Measurements from ENCODE around the gene MBNL2. TPM values are rescaled to one million over a fixed set of nuclear protein-coding genes. Genes with fewer than 3 reads are reported as not detected.

Gene MBNL2
- total RNA-seq, 1 experiment from 2014 or later, result 0.85 TPM

DNA sequence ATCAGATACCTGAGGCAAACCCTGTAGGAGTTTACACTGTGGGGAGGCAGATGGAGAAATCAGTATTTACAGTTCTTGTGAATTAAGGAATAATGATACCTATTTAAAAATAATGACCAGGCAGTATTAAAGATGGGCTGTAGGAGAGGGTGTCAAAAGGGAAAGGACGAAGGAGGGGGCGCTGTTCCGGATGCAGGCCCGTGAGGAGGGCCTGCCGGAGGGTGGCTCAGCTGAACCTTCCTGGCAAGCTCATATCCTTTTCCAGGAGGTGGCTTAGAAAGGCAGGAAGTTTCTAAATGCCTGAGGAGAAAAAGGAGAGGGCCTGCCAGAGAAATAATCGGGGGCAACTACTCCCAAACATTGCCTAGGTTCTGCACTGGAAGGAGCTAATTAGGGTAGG lies 46.6 kb downstream of the MBNL2 start (continued):
- TF ChIP-seq SMAD4 (CRISPR knock-in tag; IDR thresholded peaks at IDR 0.05), result no peak
- TF ChIP-seq, protein P1, sequence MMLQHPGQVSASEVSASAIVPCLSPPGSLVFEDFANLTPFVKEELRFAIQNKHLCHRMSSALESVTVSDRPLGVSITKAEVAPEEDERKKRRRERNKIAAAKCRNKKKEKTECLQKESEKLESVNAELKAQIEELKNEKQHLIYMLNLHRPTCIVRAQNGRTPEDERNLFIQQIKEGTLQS (CRISPR knock-in tag; conservative IDR thresholded peaks at IDR 0.05), result no peak
- no peak for TF ChIP-seq FOXJ3 (CRISPR knock-in tag; IDR thresholded peaks at IDR 0.05; ENCODE audit: borderline replicate concordance)
- no peak for TF ChIP-seq SP1 (CRISPR knock-in tag; conservative IDR thresholded peaks at IDR 0.05)
- TF ChIP-seq MXD4 (CRISPR knock-in tag; IDR thresholded peaks at IDR 0.05; ENCODE audit: borderline replicate concordance), result no peak
- TF ChIP-seq JAZF1 (CRISPR knock-in tag; IDR thresholded peaks at IDR 0.05), result no peak
- no peak for TF ChIP-seq NR3C1 (CRISPR knock-in tag; conservative IDR thresholded peaks at IDR 0.05; ENCODE audit: low read depth)
- no peak for TF ChIP-seq MYBL2 (CRISPR knock-in tag; IDR thresholded peaks at IDR 0.05)

DNA sequence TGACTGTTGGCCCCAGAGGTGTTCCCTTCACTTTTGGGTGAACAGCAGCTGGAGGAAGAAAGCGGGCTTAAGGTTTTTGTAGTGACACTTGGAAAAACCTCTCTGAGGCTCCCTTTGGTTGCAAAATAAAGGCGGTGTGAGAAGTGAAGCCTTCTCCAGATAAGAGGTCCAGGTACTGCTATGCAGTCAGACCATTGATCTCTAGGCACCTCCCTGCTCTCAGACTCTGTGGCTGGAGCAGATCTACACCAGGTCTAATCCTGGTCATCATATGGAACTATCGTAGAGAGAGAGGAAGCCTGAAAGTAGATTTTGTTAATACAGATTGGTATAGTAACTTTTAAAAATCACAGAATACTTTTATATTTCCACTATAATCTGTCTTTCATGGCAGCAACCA lies 47.5 kb downstream of the MBNL2 start:
- CTCF ChIA-PET, result interaction anchor here (0.7 to 3.7 kb wide), 6 partner anchors 11 to 160 kb away, joined by 3 to 26 read pairs (median 8); partner anchors contain the start of gene MBNL2
- no peak for ATAC-seq

DNA sequence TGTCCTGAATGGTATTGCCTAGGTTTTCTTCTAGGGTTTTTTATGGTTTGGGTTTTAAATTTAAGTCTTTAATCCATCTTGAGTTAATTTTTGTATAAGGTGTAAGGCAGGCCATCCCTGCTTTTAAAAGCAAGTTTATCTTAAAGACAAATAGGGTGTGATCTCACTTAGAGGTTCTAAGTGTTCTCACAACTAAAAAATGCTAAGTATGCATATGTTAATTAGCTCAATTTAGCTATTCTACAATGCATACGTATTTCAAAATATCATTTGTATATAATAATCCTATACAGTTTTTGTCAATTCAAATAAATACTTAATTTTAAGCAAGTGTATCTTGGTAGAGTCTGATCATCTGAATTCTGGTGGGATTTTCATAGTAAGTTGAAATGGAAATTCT lies 50.4 kb downstream of the MBNL2 start:
- Mint-ChIP-seq H3K27me3 (ENCODE audit: low read depth) (no peaks in the 10 kb centered on the region; the same call in 1 of the 2 replicates), H3K9me3 (no peaks in the 10 kb centered on the region), H3K4me1 (peaks cover 25% of the 10 kb centered on the region), H3K27ac (no peak overlapping the region), H3K36me3 (no peaks in the 10 kb centered on the region), H3K4me3 (no peak overlapping the region)
- CTCF ChIA-PET, result interaction anchor here (0.9 kb wide), 1 partner anchor 288 kb away, joined by 4 read pairs; no protein-coding TSS in a partner anchor
- ATAC-seq, result no peak
- POLR2A ChIA-PET, result no interaction called here
- no peak for DNase-seq (ENCODE audit: low spot score)
- TF ChIP-seq, protein P2, sequence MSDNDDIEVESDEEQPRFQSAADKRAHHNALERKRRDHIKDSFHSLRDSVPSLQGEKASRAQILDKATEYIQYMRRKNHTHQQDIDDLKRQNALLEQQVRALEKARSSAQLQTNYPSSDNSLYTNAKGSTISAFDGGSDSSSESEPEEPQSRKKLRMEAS (CRISPR knock-in tag; IDR thresholded peaks at IDR 0.05), result no peak
- TF ChIP-seq, protein P3, sequence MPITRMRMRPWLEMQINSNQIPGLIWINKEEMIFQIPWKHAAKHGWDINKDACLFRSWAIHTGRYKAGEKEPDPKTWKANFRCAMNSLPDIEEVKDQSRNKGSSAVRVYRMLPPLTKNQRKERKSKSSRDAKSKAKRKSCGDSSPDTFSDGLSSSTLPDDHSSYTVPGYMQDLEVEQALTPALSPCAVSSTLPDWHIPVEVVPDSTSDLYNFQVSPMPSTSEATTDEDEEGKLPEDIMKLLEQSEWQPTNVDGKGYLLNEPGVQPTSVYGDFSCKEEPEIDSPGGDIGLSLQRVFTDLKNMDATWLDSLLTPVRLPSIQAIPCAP (CRISPR knock-in tag; IDR thresholded peaks at IDR 0.05), result no peak
- TF ChIP-seq RORB (CRISPR knock-in tag; IDR thresholded peaks at IDR 0.05) (no peak), ZNF396 (CRISPR knock-in tag; IDR thresholded peaks at IDR 0.05; ENCODE audit: borderline replicate concordance) (no peak), CBFB (CRISPR knock-in tag; IDR thresholded peaks at IDR 0.05; ENCODE audit: low read depth) (no peak)
- TF ChIP-seq, protein P4, sequence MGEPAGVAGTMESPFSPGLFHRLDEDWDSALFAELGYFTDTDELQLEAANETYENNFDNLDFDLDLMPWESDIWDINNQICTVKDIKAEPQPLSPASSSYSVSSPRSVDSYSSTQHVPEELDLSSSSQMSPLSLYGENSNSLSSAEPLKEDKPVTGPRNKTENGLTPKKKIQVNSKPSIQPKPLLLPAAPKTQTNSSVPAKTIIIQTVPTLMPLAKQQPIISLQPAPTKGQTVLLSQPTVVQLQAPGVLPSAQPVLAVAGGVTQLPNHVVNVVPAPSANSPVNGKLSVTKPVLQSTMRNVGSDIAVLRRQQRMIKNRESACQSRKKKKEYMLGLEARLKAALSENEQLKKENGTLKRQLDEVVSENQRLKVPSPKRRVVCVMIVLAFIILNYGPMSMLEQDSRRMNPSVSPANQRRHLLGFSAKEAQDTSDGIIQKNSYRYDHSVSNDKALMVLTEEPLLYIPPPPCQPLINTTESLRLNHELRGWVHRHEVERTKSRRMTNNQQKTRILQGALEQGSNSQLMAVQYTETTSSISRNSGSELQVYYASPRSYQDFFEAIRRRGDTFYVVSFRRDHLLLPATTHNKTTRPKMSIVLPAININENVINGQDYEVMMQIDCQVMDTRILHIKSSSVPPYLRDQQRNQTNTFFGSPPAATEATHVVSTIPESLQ (CRISPR knock-in tag; IDR thresholded peaks at IDR 0.05), result no peak
- TF ChIP-seq, protein P5, sequence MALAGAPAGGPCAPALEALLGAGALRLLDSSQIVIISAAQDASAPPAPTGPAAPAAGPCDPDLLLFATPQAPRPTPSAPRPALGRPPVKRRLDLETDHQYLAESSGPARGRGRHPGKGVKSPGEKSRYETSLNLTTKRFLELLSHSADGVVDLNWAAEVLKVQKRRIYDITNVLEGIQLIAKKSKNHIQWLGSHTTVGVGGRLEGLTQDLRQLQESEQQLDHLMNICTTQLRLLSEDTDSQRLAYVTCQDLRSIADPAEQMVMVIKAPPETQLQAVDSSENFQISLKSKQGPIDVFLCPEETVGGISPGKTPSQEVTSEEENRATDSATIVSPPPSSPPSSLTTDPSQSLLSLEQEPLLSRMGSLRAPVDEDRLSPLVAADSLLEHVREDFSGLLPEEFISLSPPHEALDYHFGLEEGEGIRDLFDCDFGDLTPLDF (CRISPR knock-in tag; IDR thresholded peaks at IDR 0.05), result no peak

More for the DNA sequence above, 47.5 kb downstream of the MBNL2 start:
- DNase-seq (ENCODE audit: low spot score), result no peak
- no peaks in the 10 kb centered on the region; the same call in 1 of the 2 replicates for H3K27me3 Mint-ChIP-seq (ENCODE audit: low read depth)
- peaks cover 41% of the 10 kb centered on the region for H3K4me1 Mint-ChIP-seq
- TF ChIP-seq NFYB (CRISPR knock-in tag; conservative IDR thresholded peaks at IDR 0.05; ENCODE audit: low read depth), result no peak
- TF ChIP-seq ZNF317 (CRISPR knock-in tag; IDR thresholded peaks at IDR 0.05; ENCODE audit: borderline replicate concordance, low read depth), result no peak
- no peak for TF ChIP-seq JUN (CRISPR knock-in tag; IDR thresholded peaks at IDR 0.05)
- TF ChIP-seq FOXK1 (CRISPR knock-in tag; IDR thresholded peaks at IDR 0.05), result no peak
- TF ChIP-seq ZNF396 (CRISPR knock-in tag; IDR thresholded peaks at IDR 0.05; ENCODE audit: borderline replicate concordance), result no peak
- no peak for TF ChIP-seq SMAD3 (CRISPR knock-in tag; IDR thresholded peaks at IDR 0.05; ENCODE audit: borderline replicate concordance)
- TF ChIP-seq, protein P6, sequence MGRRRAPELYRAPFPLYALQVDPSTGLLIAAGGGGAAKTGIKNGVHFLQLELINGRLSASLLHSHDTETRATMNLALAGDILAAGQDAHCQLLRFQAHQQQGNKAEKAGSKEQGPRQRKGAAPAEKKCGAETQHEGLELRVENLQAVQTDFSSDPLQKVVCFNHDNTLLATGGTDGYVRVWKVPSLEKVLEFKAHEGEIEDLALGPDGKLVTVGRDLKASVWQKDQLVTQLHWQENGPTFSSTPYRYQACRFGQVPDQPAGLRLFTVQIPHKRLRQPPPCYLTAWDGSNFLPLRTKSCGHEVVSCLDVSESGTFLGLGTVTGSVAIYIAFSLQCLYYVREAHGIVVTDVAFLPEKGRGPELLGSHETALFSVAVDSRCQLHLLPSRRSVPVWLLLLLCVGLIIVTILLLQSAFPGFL (CRISPR knock-in tag; IDR thresholded peaks at IDR 0.05; ENCODE audit: borderline replicate concordance), result no peak
- TF ChIP-seq MXD4 (CRISPR knock-in tag; IDR thresholded peaks at IDR 0.05; ENCODE audit: borderline replicate concordance), result no peak
- TF ChIP-seq CREB1 (CRISPR knock-in tag; IDR thresholded peaks at IDR 0.05), result no peak
- TF ChIP-seq, protein P7, sequence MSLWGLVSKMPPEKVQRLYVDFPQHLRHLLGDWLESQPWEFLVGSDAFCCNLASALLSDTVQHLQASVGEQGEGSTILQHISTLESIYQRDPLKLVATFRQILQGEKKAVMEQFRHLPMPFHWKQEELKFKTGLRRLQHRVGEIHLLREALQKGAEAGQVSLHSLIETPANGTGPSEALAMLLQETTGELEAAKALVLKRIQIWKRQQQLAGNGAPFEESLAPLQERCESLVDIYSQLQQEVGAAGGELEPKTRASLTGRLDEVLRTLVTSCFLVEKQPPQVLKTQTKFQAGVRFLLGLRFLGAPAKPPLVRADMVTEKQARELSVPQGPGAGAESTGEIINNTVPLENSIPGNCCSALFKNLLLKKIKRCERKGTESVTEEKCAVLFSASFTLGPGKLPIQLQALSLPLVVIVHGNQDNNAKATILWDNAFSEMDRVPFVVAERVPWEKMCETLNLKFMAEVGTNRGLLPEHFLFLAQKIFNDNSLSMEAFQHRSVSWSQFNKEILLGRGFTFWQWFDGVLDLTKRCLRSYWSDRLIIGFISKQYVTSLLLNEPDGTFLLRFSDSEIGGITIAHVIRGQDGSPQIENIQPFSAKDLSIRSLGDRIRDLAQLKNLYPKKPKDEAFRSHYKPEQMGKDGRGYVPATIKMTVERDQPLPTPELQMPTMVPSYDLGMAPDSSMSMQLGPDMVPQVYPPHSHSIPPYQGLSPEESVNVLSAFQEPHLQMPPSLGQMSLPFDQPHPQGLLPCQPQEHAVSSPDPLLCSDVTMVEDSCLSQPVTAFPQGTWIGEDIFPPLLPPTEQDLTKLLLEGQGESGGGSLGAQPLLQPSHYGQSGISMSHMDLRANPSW (CRISPR knock-in tag; conservative IDR thresholded peaks at IDR 0.05; ENCODE audit: low read depth), result no peak
- TF ChIP-seq FOXJ3 (CRISPR knock-in tag; IDR thresholded peaks at IDR 0.05; ENCODE audit: borderline replicate concordance), result no peak
- TF ChIP-seq, protein P8, sequence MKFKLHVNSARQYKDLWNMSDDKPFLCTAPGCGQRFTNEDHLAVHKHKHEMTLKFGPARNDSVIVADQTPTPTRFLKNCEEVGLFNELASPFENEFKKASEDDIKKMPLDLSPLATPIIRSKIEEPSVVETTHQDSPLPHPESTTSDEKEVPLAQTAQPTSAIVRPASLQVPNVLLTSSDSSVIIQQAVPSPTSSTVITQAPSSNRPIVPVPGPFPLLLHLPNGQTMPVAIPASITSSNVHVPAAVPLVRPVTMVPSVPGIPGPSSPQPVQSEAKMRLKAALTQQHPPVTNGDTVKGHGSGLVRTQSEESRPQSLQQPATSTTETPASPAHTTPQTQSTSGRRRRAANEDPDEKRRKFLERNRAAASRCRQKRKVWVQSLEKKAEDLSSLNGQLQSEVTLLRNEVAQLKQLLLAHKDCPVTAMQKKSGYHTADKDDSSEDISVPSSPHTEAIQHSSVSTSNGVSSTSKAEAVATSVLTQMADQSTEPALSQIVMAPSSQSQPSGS (CRISPR knock-in tag; IDR thresholded peaks at IDR 0.05; ENCODE audit: borderline replicate concordance, low read depth), result no peak
- H3K4me3 Mint-ChIP-seq, result no peak overlapping the region
- H3K36me3 Mint-ChIP-seq, result no peaks in the 10 kb centered on the region
- POLR2A ChIA-PET, result no interaction called here
- H3K9me3 Mint-ChIP-seq, result no peaks in the 10 kb centered on the region
- no peak overlapping the region for H3K27ac Mint-ChIP-seq
